HepG2 (cell line): ENCODE data around the gene PDIA5. TPM values are rescaled to one million over a fixed set of nuclear protein-coding genes. Genes with fewer than 3 reads are reported as not detected.

Experiments used
- ELF4 ChIP-seq: sonication (generic); formaldehyde crosslinking; IDR thresholded peaks from 2 replicates; pipeline ENCODE4 v1.5.0; 2020; ENCODE audit warnings: missing genetic modification reagents, mild to moderate bottlenecking, moderate library complexity, borderline replicate concordance
- GTF2F1 ChIP-seq: fragments of 150-350 bp; IDR thresholded peaks from 2 replicates; pipeline ENCODE4 v1.6.1; 2014; ENCODE audit warnings: low read length
- HDAC6 ChIP-seq: fragments of 200-600 bp; sonication (generic); IDR thresholded peaks from 2 replicates; pipeline ENCODE4 v1.7.0; 2017; ENCODE audit warnings: mild to moderate bottlenecking, antibody characterized with exemption, low read length, low read depth
- HES4 ChIP-seq: sonication (generic); formaldehyde crosslinking; IDR thresholded peaks from 2 replicates; pipeline ENCODE4 v1.9.0; 2021; ENCODE audit warnings: mild to moderate bottlenecking, missing genetic modification reagents, borderline replicate concordance
- HNRNPH1 ChIP-seq: fragments of 200-400 bp; formaldehyde crosslinking; optimal IDR thresholded peaks from 2 replicates; pipeline ENCODE3; 2017; ENCODE audit warnings: mild to moderate bottlenecking, low read depth, low read length
- ISX ChIP-seq: sonication (generic); formaldehyde crosslinking; conservative IDR thresholded peaks from 2 replicates; pipeline ENCODE4 v1.5.0; 2020; ENCODE audit warnings: missing genetic modification reagents
- MED1 ChIP-seq: sonication (generic); formaldehyde crosslinking; IDR thresholded peaks from 2 replicates; pipeline ENCODE4 v1.4.0; 2020; ENCODE audit warnings: missing genetic modification reagents
- MIXL1 ChIP-seq: IDR thresholded peaks from 2 replicates; pipeline ENCODE4 v1.6.1; 2016
- POLR2G ChIP-seq: fragments of 200-400 bp; formaldehyde crosslinking; IDR thresholded peaks from 2 replicates; pipeline ENCODE4 v1.6.1; 2018; ENCODE audit warnings: mild to moderate bottlenecking, low read depth, low read length, moderate library complexity
- PPARG ChIP-seq: conservative IDR thresholded peaks from 2 replicates; pipeline ENCODE4 v1.6.1; 2016; ENCODE audit warnings: missing biosample characterization, missing genetic modification reagents
- TBX2 ChIP-seq: sonication (generic); formaldehyde crosslinking; IDR thresholded peaks from 2 replicates; pipeline ENCODE4 v1.5.0; 2020; ENCODE audit warnings: missing genetic modification reagents, mild to moderate bottlenecking, borderline replicate concordance
- ZBTB42 ChIP-seq: sonication (generic); formaldehyde crosslinking; IDR thresholded peaks from 2 replicates; pipeline ENCODE4 v1.5.0; 2020; ENCODE audit warnings: mild to moderate bottlenecking, missing genetic modification reagents
- ZC3H4 ChIP-seq: sonication (generic); formaldehyde crosslinking; IDR thresholded peaks from 2 replicates; pipeline ENCODE4 v1.4.0; 2020; ENCODE audit warnings: missing genetic modification reagents, borderline replicate concordance
- ZFP36L1 ChIP-seq: sonication (generic); formaldehyde crosslinking; IDR thresholded peaks from 2 replicates; pipeline ENCODE4 v1.8.0; 2022; ENCODE audit warnings: mild to moderate bottlenecking, missing genetic modification reagents, moderate library complexity
- ZNF101 ChIP-seq: sonication (generic); formaldehyde crosslinking; IDR thresholded peaks from 2 replicates; pipeline ENCODE4 v1.4.0; 2020; ENCODE audit warnings: mild to moderate bottlenecking, low read depth, missing genetic modification reagents, borderline replicate concordance
- ZNF121 ChIP-seq: sonication (generic); formaldehyde crosslinking; IDR thresholded peaks from 2 replicates; pipeline ENCODE4 v1.5.0; 2020; ENCODE audit warnings: mild to moderate bottlenecking, missing genetic modification reagents
- ZNF225 ChIP-seq: sonication (generic); formaldehyde crosslinking; IDR thresholded peaks from 2 replicates; pipeline ENCODE4 v1.4.0; 2020; ENCODE audit warnings: mild to moderate bottlenecking, missing genetic modification reagents
- ZNF230 ChIP-seq: sonication (generic); formaldehyde crosslinking; IDR thresholded peaks from 2 replicates; pipeline ENCODE4 v1.4.0; 2020; ENCODE audit warnings: mild to moderate bottlenecking, missing genetic modification reagents
- ZNF232 ChIP-seq: sonication (generic); formaldehyde crosslinking; IDR thresholded peaks from 2 replicates; pipeline ENCODE4 v1.4.0; 2020; ENCODE audit warnings: missing genetic modification reagents, borderline replicate concordance
- ZNF251 ChIP-seq: sonication (generic); formaldehyde crosslinking; IDR thresholded peaks from 2 replicates; pipeline ENCODE4 v1.9.0; 2021; ENCODE audit warnings: mild to moderate bottlenecking, missing genetic modification reagents
- ZNF549 ChIP-seq: sonication (generic); formaldehyde crosslinking; IDR thresholded peaks from 2 replicates; pipeline ENCODE4 v1.5.0; 2020; ENCODE audit warnings: missing genetic modification reagents
- ZNF720 ChIP-seq: sonication (generic); formaldehyde crosslinking; IDR thresholded peaks from 2 replicates; pipeline ENCODE4 v1.4.0; 2020; ENCODE audit warnings: missing genetic modification reagents
- polyA plus RNA-seq, 8 experiments: library from polyadenylated mRNA; depleted of rRNA in 3 of 8; stranded (reverse) in 7 of 8; unstranded in 1 of 8; fragments of >200 nt; fragmentation: Illumina TruSeq in 4 of 8; extraction: Trizol in 4 of 8; gene quantifications; 2 replicates each; pipeline versions ENCODE4 v1.2.1 to v1.2.3, GENCODE V29; 2011 to 2016; ENCODE audit warnings: low read depth in 4 of 8, missing spikeins in 1 of 8, mixed read lengths in 1 of 8; ENCODE audit not compliant: insufficient read depth in 1 of 8
- total RNA-seq, 5 experiments: library from RNA; depleted of rRNA; stranded (reverse); fragments of >200 nt; fragmentation: Illumina TruSeq; extraction: Trizol; gene quantifications; 2 replicates each; pipeline ENCODE4 v1.2.3, GENCODE V29; 2016; ENCODE audit warnings: low read depth in 1 of 5
- TF ChIP-seq, protein P1 (sequence below): sonication (generic); formaldehyde crosslinking; IDR thresholded peaks from 2 replicates; pipeline ENCODE4 v1.9.0; 2022; ENCODE audit warnings: missing genetic modification reagents, mild to moderate bottlenecking, borderline replicate concordance
- TF ChIP-seq, protein P2 (sequence below): sonication (generic); formaldehyde crosslinking; IDR thresholded peaks from 2 replicates; pipeline ENCODE4 v1.8.1; 2023; ENCODE audit warnings: mild to moderate bottlenecking, missing genetic modification reagents
- TF ChIP-seq, protein P3 (sequence below): sonication (generic); formaldehyde crosslinking; IDR thresholded peaks from 2 replicates; pipeline ENCODE4 v1.8.1; 2023; ENCODE audit warnings: mild to moderate bottlenecking, moderate library complexity, missing genetic modification reagents
- TF ChIP-seq, protein P4 (sequence below): sonication (generic); IDR thresholded peaks from 2 replicates; pipeline ENCODE4 v1.6.1; 2016; ENCODE audit warnings: low read depth, borderline replicate concordance

The PDIA5 gene
- total and polyA plus RNA-seq, 2 of the 13 experiments (the other 11 are each of a cell fraction or from before 2014, with no cell fraction given): 51.3 to 74.3 TPM

DNA sequence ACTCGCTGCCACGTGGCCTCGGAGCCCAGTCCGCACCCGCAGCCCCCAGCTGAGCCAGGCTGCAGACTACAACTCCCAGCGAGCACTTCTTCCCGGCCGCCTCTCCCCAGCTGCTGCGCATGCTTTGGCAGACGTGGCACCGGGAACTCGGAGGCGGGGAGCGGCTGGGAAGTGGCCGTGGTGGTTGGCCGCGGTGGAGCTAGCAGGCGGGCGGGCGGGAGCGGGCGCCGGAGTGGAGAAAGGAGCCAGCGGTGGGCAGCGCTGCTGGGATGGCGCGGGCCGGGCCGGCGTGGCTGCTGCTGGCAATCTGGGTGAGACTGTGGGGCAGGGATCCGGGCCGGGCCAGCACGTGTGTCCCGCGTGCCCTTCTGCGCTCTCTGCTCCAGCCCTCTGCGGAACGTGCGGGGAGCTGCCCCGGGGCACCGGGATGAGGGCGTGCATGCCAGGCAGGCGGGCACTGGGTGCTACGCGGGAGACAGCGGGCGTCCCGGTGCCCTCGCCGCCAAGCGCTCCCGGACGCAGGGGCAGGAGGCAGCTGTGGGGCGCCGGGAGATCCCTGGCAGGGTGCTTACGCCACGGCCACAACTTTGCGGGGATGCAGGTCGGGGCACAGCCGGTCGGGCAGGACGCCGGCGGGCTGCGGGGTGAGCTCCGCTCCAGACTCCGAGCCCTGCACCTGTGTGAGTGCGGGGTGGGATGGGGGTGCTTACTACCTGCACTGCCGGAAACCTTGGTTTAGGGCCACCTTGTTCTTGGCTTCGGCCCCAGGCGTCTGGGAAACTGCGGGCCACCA lies at the start of gene PDIA5 (continued):
- peak; percentile 77 for TF ChIP-seq POLR2G
- TF ChIP-seq MIXL1 (CRISPR knock-in tag): no peak; the same call in 1 of the 2 replicates
- TF ChIP-seq ZNF101 (CRISPR knock-in tag): no peak
- TF ChIP-seq ELF4: 0 out of 2 replicates have a peak, but pooled peaks have one; percentile 78
- TF ChIP-seq ZNF251 (CRISPR knock-in tag): 0 out of 2 replicates have a peak, but pooled peaks have one; percentile 35
- TF ChIP-seq, protein P1, sequence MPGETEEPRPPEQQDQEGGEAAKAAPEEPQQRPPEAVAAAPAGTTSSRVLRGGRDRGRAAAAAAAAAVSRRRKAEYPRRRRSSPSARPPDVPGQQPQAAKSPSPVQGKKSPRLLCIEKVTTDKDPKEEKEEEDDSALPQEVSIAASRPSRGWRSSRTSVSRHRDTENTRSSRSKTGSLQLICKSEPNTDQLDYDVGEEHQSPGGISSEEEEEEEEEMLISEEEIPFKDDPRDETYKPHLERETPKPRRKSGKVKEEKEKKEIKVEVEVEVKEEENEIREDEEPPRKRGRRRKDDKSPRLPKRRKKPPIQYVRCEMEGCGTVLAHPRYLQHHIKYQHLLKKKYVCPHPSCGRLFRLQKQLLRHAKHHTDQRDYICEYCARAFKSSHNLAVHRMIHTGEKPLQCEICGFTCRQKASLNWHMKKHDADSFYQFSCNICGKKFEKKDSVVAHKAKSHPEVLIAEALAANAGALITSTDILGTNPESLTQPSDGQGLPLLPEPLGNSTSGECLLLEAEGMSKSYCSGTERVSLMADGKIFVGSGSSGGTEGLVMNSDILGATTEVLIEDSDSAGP (CRISPR knock-in tag): peak; percentile 94
- TF ChIP-seq ZNF121 (CRISPR knock-in tag): no peak
- 0 out of 2 replicates have a peak, but pooled peaks have one; percentile 29 for TF ChIP-seq ZFP36L1 (CRISPR knock-in tag)
- 0 out of 2 replicates have a peak, but pooled peaks have one; percentile 32 for TF ChIP-seq ISX
- TF ChIP-seq MED1 (CRISPR knock-in tag): peak; percentile 60
- peak; percentile 95; the same call in 1 of the 2 replicates for TF ChIP-seq ZNF230 (CRISPR knock-in tag)
- TF ChIP-seq PPARG (CRISPR knock-in tag): peak; percentile 46; the same call in 1 of the 2 replicates
- TF ChIP-seq GTF2F1: no peak
- TF ChIP-seq ZNF549 (CRISPR knock-in tag): no peak
- TF ChIP-seq ZBTB42 (CRISPR knock-in tag): 0 out of 2 replicates have a peak, but pooled peaks have one; percentile 17
- peak; percentile 81; the same call in 1 of the 2 replicates for TF ChIP-seq HES4 (CRISPR knock-in tag)
- peak; percentile 82; the same call in 1 of the 2 replicates for TF ChIP-seq ZNF225 (CRISPR knock-in tag)
- TF ChIP-seq ZC3H4: no peak
- TF ChIP-seq HNRNPH1: no peak
- TF ChIP-seq, protein P2, sequence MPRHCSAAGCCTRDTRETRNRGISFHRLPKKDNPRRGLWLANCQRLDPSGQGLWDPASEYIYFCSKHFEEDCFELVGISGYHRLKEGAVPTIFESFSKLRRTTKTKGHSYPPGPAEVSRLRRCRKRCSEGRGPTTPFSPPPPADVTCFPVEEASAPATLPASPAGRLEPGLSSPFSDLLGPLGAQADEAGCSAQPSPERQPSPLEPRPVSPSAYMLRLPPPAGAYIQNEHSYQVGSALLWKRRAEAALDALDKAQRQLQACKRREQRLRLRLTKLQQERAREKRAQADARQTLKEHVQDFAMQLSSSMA (CRISPR knock-in tag): 0 out of 2 replicates have a peak, but pooled peaks have one; percentile 14
- TF ChIP-seq HDAC6: no peak
- TF ChIP-seq TBX2 (CRISPR knock-in tag): peak; percentile 97
- TF ChIP-seq, protein P3, sequence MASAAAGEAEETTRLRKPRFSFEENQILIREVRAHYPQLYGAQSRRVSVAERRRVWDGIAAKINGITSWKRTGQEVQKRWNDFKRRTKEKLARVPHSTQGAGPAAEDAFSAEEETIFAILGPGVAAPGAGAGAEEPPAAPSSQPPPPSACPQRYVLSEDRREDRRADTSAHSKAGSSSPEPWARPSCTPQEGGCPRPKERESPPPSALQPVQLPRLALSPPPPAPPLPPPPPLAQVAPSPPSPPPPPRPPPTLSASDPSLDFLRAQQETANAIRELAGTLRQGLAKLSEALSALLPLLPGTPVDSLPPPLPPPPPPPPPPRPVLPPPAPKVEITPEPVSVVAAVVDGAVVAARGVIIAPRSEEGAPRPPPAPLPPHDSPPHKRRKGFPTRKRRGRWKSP: peak; percentile 81
- TF ChIP-seq ZNF720 (CRISPR knock-in tag): no peak
- TF ChIP-seq, protein P4, sequence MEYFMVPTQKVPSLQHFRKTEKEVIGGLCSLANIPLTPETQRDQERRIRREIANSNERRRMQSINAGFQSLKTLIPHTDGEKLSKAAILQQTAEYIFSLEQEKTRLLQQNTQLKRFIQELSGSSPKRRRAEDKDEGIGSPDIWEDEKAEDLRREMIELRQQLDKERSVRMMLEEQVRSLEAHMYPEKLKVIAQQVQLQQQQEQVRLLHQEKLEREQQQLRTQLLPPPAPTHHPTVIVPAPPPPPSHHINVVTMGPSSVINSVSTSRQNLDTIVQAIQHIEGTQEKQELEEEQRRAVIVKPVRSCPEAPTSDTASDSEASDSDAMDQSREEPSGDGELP: peak; percentile 96
- TF ChIP-seq ZNF232 (CRISPR knock-in tag): no peak
